GM20000 (cell line): Measurements from ENCODE around the gene CHRM4.

ENCODE experiments used
- DNase-seq: peaks from one replicate; pipeline ENCODE4 v3.0.0; 2012; ENCODE audit warnings: low spot score
- TF ChIP-seq, protein P1 (sequence below): IDR thresholded peaks from 2 replicates; pipeline ENCODE4 v1.5.1; 2012; ENCODE audit warnings: mild to moderate bottlenecking, control low read depth; ENCODE audit errors: extremely low read depth, missing control alignments

CHRM4 gene

DNA sequence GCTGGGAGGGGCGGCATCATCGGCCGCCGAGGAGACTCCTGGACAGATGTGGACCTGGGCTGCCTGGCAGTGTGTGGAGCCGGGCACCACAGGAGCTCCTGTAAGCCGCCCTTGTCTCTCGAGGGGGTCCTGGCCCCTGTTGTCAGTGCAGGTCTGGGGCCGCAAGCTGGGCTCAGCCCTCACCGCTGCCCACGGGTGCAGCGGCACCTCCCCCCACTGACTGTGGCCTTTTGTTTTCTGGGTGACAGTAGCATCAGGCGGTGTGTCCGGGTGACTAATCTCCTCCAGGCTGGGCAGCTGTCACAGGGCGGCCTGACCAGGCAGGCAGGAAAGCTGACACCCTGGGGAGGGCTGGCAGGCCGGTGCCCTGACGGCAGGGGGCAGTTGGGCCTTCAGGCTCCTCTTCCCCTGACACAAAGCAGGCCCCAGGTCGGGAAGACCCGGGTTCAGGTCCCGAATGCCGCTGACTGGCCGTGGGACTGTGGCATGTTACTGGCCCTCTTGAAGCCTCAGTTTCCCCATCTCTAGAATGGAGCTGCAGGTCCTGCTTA is 28.0 kb downstream of the CHRM4 start:
- TF ChIP-seq, protein P1, sequence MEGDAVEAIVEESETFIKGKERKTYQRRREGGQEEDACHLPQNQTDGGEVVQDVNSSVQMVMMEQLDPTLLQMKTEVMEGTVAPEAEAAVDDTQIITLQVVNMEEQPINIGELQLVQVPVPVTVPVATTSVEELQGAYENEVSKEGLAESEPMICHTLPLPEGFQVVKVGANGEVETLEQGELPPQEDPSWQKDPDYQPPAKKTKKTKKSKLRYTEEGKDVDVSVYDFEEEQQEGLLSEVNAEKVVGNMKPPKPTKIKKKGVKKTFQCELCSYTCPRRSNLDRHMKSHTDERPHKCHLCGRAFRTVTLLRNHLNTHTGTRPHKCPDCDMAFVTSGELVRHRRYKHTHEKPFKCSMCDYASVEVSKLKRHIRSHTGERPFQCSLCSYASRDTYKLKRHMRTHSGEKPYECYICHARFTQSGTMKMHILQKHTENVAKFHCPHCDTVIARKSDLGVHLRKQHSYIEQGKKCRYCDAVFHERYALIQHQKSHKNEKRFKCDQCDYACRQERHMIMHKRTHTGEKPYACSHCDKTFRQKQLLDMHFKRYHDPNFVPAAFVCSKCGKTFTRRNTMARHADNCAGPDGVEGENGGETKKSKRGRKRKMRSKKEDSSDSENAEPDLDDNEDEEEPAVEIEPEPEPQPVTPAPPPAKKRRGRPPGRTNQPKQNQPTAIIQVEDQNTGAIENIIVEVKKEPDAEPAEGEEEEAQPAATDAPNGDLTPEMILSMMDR: no peak
- DNase-seq: no peak

DNA sequence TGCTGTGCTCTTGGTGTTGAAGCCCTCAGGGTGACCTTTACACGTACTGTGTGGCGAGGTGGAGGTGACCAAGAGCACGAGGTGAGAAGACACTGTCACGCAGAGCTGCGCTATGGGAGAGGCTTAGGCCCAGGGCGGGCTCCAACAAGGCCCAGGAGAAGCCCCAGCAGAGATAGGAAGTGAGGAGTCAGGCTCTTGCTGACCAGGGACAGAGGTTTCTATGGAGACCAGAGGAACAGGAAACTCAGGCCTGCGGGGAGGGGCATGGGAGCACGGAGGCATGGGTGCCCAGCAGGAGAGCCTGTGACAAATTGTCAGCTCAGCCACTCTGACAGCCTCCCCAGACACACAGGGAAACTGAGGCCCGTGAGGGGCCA is 28.6 kb downstream of the CHRM4 start:
- TF ChIP-seq, protein P1: no peak
- no peak for DNase-seq

DNA sequence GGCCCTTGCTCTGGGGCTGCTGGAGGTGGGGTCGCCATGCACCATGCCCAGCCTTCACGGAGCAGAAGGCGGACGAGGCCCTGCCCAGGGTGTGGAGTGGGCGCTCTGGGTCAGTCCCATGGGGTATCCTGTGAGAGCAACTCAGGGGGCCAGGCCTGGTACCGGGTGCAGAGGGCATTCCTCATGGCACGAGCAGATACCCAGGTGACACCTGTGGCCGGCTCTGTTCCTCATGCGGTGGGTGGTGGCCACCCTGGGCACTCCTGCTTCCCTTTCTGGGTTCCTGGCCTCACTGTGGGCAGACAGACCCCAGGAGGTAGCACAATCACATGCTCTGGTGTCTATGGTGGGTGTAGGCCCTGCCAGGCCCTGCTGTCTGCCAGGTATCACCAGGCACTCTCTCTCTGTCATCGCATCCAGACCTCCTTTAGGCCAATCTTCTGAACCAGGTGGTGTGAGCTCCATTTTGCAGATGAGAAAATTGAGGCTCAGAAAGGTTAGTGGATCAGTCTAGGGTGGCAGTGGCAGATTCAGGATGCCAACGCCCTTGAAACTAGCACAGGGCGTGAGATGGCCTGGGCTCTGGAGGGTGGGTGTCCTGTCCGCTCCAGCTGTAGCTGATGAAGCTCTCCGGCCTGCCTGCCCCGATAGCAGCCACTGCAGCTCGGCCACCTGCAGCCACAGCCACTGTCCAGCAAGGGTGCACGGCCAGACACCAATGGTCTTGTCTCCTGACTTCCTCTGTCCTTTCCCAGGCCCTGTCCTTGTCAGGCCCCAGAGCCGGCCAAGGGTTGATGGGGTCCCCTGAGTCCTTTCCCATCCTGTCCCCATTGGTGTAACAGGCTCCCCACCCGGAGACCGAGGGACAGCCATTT is 29.2 kb downstream of the CHRM4 start:
- DNase-seq: no peak
- TF ChIP-seq, protein P1: no peak

DNA sequence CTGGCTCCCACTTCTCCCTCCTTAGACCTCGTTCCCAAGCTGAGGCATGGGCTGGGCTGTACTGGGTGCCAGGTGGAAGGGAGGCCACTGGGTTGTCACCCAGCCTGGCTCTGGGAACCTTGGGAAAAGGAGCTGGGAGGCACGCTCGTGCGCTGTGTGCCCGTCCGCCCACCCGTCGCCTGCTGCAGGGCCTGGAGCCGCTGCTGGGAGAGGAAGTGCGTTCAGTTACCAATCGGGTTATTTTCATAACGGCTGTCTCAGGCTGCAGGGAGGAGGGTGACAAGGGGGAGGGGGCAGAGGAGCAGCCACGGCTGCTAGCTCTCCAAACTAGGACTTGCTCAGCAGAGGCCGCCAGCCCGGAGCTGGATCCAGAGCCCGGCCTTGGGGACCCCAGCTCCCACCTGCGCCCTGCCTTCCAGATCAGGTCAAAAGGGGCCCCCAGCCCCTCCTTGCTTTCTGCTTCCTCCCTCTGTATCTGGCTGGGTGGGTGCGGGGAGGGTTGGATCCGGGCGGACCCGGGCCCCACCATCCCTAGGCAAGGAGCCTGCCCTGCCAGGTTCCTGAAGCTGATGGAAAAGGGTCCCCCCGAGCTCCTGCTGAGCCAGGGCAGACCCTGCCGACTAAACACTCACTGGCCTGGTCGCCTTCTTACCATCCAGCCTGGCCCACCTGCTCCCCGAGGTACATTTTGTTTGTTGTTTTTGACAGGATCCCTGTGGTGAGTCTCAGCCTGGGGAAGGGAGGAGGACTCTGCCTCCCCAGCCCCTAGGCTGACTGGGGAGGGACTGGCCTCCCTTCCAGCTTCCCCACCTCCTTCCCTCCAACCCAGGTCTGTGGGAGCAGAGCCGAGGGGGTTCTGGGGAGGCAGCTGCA is 30.1 kb downstream of the CHRM4 start:
- DNase-seq: peak; percentile 94
- TF ChIP-seq, protein P1: no peak

DNA sequence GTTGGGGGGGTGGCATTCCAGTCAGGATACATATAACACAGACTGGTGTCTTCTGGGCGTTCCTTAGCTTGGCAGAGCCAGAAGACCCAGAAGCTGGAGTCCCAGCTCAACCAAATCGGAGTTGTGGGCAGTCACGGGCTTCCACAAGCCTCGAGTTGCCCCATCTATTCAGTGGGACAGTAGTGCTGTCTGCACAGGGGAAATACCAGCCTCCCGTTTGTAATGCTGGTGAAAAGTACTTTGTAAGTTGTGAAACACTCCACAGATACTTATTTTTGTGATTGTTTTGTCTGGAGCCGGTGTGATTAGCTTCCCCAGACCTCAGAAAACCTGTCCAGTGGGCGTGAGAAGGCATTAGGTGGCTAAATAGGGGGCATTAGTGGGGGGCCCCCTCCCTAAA is 30.7 kb downstream of the CHRM4 start:
- peak; percentile 42 for DNase-seq
- TF ChIP-seq, protein P1: no peak

DNA sequence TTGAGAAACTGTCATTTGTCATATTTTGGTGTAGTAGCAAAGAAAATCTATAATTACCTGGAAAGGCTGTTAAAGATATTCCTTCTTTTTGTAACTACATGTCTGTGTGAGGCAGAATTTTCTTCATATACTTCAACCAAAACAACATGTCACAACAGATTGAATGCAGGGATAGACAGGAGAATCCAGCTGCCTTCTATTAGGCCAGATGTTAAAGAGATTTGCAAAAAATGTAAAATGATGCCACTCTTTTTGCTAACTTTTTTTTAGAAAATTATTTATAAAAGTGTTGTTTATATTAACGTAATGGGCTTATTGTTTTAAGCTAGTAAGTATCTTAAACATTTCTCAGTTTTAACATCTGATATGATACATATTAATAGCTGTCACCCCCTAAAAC is 31.6 kb downstream of the CHRM4 start:
- DNase-seq: no peak
- TF ChIP-seq, protein P1: no peak
